GM13977 (cell line): ENCODE data around the gene PLEKHG5.

Source experiments
- DNase-seq: peaks from one replicate; pipeline ENCODE4 v3.0.0; 2012; ENCODE audit warnings: low spot score
- in situ Hi-C: fragments of 300-500 bp; cut with MboI; formaldehyde crosslinking; loops from one replicate; pipeline ENCODE4 v1.12.0; 2022; ENCODE audit warnings: low sequenced_read_pairs, low pct_unique_long_range_greater_than_20kb, mixed read lengths, inconsistent platforms; ENCODE audit not compliant: unreplicated experiment
- TF ChIP-seq, protein P1 (sequence below): IDR thresholded peaks from 2 replicates; pipeline ENCODE4 v1.5.1; 2012; ENCODE audit warnings: mild to moderate bottlenecking, control low read depth; ENCODE audit not compliant: insufficient read depth; ENCODE audit errors: extremely low read depth, missing control alignments

The PLEKHG5 gene

DNA sequence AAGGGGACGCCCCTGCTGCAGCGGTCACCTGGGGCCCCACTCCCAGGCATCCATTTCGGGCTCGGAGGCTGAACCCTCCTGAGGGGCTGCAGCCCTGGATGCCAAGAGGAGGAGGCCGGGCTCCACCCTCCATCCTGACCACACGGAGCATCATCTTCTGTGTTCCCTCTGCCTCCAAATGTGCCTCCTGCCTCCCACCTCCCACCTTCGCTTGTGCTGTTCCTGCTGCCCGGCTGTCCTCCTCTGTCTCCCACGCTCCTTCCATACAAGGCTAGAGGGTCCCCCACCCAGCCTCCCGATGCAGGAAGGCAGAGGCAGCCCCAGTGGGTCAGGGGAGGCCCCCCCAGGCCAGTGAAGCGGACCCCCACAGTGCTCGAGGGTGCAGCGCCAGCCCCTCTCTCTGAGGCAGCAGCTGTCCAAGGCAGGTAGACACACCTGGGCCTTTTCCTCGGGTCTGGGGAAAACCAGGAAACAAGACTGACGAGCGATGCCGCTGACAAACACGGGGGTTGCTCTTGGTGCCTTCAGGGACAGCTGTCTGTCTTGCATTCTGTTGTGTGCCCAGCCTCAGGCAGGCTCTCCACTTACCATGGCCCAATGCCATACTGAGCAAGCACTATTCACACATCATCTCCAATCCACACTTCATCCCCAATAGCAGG is 16.8 kb upstream of the PLEKHG5 start:
- no peak for DNase-seq
- in situ Hi-C loops = no loop called here

DNA sequence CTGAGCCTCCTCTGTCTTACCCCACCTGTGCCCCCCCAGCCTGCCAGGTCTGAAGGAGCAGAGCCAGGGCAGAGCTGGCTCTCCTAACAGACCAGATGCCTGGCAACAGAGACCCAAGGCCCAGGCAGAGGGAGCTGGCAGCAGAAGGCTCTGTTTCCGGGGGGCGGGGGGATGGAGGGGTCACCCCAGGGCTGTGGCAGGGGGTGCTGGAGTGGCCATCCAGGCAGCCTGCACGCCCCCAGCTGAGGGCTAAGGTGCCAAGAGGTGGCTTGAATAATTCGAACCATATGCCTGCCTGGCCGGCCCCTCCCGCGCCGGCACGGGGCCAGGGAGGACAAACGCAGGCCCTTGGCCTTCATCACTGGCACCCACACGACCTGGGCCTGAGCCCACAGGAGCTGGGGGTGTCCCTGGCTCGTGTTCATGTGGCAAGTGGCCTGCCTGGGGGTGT is 16.0 kb upstream of the PLEKHG5 start:
- in situ Hi-C loops = no loop called here
- DNase-seq = no peak
- TF ChIP-seq, protein P1, sequence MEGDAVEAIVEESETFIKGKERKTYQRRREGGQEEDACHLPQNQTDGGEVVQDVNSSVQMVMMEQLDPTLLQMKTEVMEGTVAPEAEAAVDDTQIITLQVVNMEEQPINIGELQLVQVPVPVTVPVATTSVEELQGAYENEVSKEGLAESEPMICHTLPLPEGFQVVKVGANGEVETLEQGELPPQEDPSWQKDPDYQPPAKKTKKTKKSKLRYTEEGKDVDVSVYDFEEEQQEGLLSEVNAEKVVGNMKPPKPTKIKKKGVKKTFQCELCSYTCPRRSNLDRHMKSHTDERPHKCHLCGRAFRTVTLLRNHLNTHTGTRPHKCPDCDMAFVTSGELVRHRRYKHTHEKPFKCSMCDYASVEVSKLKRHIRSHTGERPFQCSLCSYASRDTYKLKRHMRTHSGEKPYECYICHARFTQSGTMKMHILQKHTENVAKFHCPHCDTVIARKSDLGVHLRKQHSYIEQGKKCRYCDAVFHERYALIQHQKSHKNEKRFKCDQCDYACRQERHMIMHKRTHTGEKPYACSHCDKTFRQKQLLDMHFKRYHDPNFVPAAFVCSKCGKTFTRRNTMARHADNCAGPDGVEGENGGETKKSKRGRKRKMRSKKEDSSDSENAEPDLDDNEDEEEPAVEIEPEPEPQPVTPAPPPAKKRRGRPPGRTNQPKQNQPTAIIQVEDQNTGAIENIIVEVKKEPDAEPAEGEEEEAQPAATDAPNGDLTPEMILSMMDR = no peak

More for the DNA sequence above, 16.8 kb upstream of the PLEKHG5 start:
- TF ChIP-seq, protein P1 = no peak

DNA sequence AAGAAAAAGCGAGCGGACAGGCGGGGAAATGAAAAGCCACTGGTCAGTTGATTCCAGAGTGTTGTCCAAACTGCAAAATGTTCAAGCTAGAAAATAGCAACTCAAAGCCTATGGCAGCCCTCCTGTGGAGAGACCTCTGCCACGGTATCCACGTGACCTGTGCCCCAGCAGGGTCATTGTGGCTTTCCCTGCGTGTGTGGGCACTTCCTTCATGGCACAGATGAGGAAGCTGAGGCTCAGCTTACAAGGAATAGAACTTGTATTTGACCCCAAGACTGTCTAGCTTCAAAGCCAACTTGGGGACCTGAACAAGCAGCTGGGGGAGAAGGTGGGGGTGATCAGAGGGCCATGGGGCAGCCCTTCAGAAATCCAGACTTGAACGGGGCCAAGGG is 15.6 kb upstream of the PLEKHG5 start:
- in situ Hi-C loops = no loop called here
- no peak for DNase-seq
- TF ChIP-seq, protein P1 = no peak

DNA sequence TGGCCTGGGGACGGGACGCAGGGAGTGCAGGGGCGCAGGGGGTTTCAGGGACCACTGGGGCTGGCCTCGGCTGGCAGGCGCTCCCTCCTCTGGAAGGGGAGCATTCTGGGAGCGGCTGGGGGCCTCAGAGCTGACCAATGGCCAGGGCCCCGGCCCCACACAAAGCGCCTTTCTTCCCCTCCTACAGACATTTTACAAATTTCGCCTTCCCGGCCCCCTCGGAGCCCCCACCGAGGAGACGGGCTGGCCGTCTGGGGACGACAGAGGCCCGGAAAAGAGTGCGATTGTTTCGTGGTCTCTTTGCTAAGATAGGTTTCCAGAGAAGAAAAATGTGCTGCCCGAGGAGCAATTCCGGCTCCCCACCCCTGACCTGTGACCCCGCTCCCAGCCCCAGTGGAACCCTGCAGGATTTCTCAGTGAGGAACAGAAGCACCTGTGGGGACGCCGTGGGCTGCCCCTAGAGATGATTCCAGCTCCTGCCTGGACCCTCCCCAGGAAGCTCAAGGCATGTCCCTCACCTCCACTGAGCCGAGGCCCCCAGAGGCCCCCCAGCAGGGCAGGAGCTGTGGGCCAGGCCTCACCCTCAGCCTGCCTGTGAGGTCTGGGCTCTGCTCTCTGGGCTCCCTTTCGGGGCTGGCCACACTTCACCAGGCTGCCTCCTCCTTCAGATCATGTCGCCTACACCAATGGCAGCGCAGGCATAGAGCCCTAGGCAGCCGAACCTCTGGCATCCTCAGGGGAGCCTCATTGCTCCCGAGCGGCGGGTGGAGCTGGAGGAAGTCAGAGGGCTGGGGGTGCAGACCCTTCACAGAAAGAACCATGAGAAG is 15.0 kb upstream of the PLEKHG5 start:
- DNase-seq = no peak
- in situ Hi-C loops = no loop called here
- TF ChIP-seq, protein P1 = no peak

DNA sequence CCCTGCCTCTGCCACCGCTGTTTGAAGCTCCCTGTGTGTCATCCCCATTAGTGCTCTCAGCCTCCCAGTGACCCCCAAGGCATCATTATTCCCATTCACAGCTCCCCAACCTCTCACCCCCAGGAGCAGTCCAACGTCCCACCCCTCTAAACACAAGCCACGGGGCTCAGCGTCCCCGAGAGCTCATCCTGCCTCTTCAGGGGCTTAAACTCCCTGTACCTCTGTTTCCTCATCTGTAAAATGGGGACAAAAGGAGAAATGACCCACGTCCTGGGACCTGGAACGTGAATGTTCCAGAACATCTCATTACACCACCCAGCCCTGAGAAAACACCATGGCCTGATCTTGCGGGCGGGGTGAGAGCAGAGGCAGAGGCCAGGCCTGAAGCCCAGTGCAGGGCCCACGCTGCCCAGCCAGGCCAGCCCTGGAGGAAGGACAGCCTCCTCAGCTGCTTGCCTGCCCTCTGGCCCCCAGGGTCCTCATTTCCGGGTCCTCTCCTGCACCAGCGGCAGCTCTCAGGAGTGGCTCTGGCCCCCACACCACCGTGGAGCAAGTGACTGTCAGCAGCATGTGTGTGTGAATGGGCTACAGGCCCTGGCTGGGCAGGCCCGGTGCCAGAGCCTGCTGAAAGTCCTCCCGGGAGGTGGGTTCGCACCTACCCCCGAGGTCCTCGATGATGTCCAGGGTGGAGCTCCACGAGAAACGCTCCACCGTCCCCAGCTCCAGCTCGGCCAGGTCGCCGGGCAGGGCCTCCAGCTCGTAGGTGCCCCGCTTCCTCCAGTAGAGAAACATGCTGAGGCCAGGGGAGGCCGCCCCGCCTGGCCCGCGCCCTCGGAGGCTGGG is 14.1 kb upstream of the PLEKHG5 start:
- in situ Hi-C loops = no loop called here
- no peak for DNase-seq
- TF ChIP-seq, protein P1 = no peak

DNA sequence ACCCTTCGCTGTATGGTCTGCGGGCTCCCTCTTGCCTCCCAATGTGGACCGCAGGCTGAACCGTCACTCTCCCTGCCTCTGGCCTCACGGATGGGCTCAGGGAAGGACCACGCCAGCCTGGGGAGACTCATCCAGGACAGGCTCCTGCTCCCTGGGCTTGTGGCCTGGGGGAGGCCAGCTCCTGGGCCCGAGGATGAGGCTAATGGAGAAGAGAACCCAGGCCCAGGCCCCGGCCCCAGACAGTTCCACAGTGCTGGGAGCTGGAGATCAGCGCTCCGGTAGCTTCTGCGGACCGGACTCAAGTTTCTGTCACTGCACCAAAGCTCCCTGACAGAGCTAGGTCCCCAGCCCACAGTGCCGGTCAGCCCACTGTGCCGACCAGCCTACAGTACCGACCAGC is 13.4 kb upstream of the PLEKHG5 start:
- no peak for DNase-seq
- TF ChIP-seq, protein P1 = no peak

More for the DNA sequence above, 13.4 kb upstream of the PLEKHG5 start:
- in situ Hi-C loops = no loop called here
